Measurements from ENCODE around the gene SPPL3. TPM values are rescaled to one million over a fixed set of nuclear protein-coding genes. Genes with fewer than 3 reads are reported as not detected.

Gene SPPL3
- total and polyA plus RNA-seq, 4 donors, result 14.2 to 52.3 (median 29.6) TPM

- Histone ChIP-seq H3K27ac (ENCODE audit: low read depth in 1 of 2, low read length in 1 of 2) (no peak overlapping the region), H3K9me3 (ENCODE audit: control insufficient read depth in 4 of 4, insufficient read depth in 3 of 4, low read length in 3 of 4) (peaks cover 0 to 12% (median 0%) of the 10 kb centered on the region in 4 donors), H3K36me3 (ENCODE audit: control insufficient read depth in 4 of 4, insufficient read depth in 4 of 4, low read length in 4 of 4) (peaks cover 0 to 4% (median 1%) of the 10 kb centered on the region in 4 donors), H3K27me3 (ENCODE audit: control insufficient read depth in 3 of 3, insufficient read depth in 3 of 3, low read length in 2 of 3) (no peaks in the 10 kb centered on the region), H3K9ac (ENCODE audit: insufficient read depth in 1 of 2, low read length in 2 of 2) (no peak overlapping the region), H3K4me1 (ENCODE audit: control insufficient read depth in 5 of 5, insufficient read depth in 5 of 5, low read length in 5 of 5) (peaks cover 0 to 21% (median 0%) of the 10 kb centered on the region in 5 donors), H3K4me3 (no peak overlapping the region)
- WGBS, 2 donors, result 77 to 85% methylated on average over 2 of the region's 2 CpGs
- no peak for DNase-seq
- ATAC-seq (ENCODE audit: insufficient read depth, low FRiP score), result no peak
- no peak for TF ChIP-seq CTCF (IDR thresholded peaks at IDR 0.05; ENCODE audit: control extremely low read depth, extremely low read depth)
Measured at GRCh38 chr12:120791669-120792176, 112.4 kb downstream of the SPPL3 start.

DNA sequence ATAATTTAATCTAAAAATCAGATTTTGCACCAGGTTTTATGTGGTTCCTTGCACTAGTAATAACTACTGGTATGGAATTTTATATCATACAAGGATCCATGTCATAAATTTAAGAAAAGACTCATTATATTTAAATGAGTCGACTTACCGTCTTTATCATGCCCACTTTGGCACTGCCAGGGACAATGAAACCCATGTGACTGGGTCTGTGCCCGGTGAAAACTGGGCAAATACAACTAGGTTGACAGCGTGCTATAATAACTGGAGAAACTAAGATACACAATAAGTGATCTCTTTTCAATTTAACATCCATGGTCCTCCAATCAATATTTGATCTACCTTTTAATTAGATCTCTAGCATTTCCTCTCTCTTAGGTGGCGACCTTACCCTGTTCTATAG is 114.0 kb downstream of the SPPL3 start:
- Histone ChIP-seq H3K27me3 (ENCODE audit: control insufficient read depth in 3 of 3, insufficient read depth in 3 of 3, low read length in 2 of 3) (no peaks in the 10 kb centered on the region), H3K9ac (ENCODE audit: insufficient read depth in 1 of 2, low read length in 2 of 2) (no peak overlapping the region), H3K9me3 (ENCODE audit: control insufficient read depth in 4 of 4, insufficient read depth in 3 of 4, low read length in 3 of 4) (no peaks in the 10 kb centered on the region), H3K4me1 (ENCODE audit: control insufficient read depth in 5 of 5, insufficient read depth in 5 of 5, low read length in 5 of 5) (peaks cover 0 to 21% (median 0%) of the 10 kb centered on the region in 5 donors), H3K27ac (ENCODE audit: low read depth in 1 of 2, low read length in 1 of 2) (no peak overlapping the region), H3K4me3 (no peak overlapping the region), H3K36me3 (ENCODE audit: control insufficient read depth in 4 of 4, insufficient read depth in 4 of 4, low read length in 4 of 4) (peaks cover 0 to 4% (median 1%) of the 10 kb centered on the region in 4 donors)
- no peak for TF ChIP-seq CTCF (IDR thresholded peaks at IDR 0.05; ENCODE audit: control extremely low read depth, extremely low read depth)
- WGBS, 2 donors, result 98% methylated on average over 5 of the region's 5 CpGs
- no peak for ATAC-seq (ENCODE audit: insufficient read depth, low FRiP score)
- no peak for DNase-seq

DNA sequence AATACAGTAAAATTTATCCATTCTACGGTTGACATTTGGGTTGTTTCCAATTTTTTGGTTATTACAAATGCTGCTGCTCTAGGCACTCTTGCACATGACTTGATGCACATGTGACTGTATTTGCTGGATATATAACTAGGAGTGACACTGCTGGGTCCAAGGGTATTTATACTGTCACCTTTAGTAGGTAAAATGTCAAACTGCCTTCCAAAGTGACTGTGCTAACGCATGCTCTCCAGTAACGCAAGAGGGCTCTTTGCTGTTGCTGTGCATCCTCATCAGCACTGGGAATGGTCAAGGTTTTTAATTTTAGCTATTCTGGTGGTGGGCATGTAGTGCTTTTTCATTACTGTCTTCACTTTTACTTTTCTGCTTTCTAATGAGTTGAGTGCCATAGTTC is 116.3 kb downstream of the SPPL3 start:
- ATAC-seq (ENCODE audit: insufficient read depth, low FRiP score) (no peak), DNase-seq (no peak)

More for the DNA sequence above, 116.3 kb downstream of the SPPL3 start:
- Histone ChIP-seq H3K4me1 (ENCODE audit: control insufficient read depth in 5 of 5, insufficient read depth in 5 of 5, low read length in 5 of 5) (peaks cover 0 to 21% (median 0%) of the 10 kb centered on the region in 5 donors), H3K9ac (ENCODE audit: insufficient read depth in 1 of 2, low read length in 2 of 2) (no peak overlapping the region), H3K27ac (ENCODE audit: low read depth in 1 of 2, low read length in 1 of 2) (no peak overlapping the region), H3K27me3 (ENCODE audit: control insufficient read depth in 3 of 3, insufficient read depth in 3 of 3, low read length in 2 of 3) (no peaks in the 10 kb centered on the region), H3K9me3 (ENCODE audit: control insufficient read depth in 4 of 4, insufficient read depth in 3 of 4, low read length in 3 of 4) (no peaks in the 10 kb centered on the region), H3K36me3 (ENCODE audit: control insufficient read depth in 4 of 4, insufficient read depth in 4 of 4, low read length in 4 of 4) (peaks cover 3 to 11% (median 4%) of the 10 kb centered on the region in 4 donors), H3K4me3 (no peak overlapping the region)
- no peak for TF ChIP-seq CTCF (IDR thresholded peaks at IDR 0.05; ENCODE audit: control extremely low read depth, extremely low read depth)
- WGBS, 2 donors, result 97 to 98% methylated on average over 3 of the region's 3 CpGs
